SK-N-DZ (cell line): ENCODE data around the gene GAPDH.

Experiments used
- DNase-seq: peaks from one replicate; pipeline ENCODE4 v3.0.0-alpha.2; 2015; ENCODE audit warnings: low spot score

Gene GAPDH

DNA sequence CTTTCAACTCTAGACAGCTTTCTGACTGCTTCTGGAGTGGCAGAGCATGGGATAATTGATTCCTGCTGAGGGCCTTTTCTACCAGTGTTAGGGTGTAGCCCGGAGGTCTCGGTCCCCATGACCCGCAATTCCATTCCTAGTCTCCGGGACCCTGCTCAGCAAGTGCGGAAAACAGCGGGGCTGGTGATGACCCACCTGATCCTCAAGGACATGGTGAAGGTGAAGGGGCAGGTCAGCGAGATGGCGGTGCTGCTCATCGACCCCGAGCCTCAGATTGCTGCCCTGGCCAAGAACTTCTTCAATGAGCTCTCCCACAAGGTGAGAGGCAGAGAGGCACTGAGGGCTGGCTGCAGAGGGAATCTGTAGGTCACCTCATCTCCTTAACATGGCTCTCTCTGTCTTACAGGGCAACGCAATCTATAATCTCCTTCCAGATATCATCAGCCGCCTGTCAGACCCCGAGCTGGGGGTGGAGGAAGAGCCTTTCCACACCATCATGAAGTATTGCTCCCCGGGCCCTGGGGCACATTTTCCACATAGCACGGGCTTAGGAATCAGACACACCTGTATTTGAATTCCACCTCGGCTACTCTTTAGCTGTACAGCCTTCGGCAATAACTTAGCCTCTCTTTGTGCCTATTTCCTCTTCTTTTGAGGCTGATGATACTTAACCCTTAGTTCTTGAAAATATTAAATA, 5.6 kb upstream of the GAPDH start:
- no peak for DNase-seq

- DNase-seq, result no peak
Measured at GRCh38 chr12:6529291-6529737, 5.0 kb upstream of the GAPDH start.

DNA sequence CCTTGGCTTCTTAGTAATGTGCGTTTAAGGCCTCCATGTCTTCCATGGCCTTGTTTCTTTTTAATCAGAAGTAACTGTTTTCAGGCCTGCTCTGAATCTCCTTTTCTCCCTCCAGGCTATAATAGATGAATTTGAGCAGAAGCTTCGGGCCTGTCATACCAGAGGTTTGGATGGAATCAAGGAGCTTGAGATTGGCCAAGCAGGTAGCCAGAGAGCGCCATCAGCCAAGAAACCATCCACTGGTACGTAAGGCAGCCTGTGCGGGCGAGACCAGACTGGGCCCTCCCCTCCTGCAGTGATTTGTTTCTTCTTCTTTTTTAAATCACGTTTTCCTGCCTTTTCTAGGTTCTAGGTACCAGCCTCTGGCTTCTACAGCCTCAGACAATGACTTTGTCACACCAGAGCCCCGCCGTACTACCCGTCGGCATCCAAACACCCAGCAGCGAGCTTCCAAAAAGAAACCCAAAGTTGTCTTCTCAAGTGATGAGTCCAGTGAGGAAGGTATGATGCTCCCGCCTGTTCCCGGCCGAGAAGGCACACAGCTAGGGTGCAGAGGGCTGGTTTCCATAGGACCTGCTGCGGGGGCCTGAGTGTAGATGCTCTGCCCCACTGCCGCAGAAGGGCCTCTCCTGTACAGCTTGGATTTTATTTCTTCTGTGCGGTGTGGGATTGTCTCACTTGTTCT, 3.6 kb upstream of the GAPDH start:
- DNase-seq, result no peak

- peak; percentile 83 for DNase-seq
Measured at GRCh38 chr12:6532051-6532926, 2.0 kb upstream of the GAPDH start.

DNA sequence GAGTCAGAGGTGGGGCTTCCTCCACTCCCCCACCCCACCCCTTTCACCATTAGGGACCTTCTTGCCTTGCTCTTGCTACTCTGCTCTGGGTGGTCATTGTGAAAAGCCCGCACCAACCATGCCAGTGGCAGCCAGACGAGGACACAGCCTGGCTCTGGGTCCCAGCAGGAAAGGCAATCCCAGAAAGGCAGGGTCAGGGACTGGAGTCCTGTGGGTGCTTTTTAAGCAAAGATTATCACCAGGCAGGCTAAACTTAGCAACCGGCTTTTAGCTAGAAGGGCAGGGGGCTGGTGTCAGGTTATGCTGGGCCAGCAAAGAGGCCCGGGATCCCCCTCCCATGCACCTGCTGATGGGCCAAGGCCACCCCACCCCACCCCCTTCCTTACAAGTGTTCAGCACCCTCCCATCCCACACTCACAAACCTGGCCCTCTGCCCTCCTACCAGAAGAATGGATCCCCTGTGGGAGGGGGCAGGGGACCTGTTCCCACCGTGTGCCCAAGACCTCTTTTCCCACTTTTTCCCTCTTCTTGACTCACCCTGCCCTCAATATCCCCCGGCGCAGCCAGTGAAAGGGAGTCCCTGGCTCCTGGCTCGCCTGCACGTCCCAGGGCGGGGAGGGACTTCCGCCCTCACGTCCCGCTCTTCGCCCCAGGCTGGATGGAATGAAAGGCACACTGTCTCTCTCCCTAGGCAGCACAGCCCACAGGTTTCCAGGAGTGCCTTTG, 1.2 kb upstream of the GAPDH start:
- DNase-seq, result no peak

- peak; percentile 90 for DNase-seq
Measured at GRCh38 chr12:6533653-6533922, 729 bp upstream of the GAPDH start.

- no peak for DNase-seq
Measured at GRCh38 chr12:6534695-6534944, 303 bp downstream of the GAPDH start.

DNA sequence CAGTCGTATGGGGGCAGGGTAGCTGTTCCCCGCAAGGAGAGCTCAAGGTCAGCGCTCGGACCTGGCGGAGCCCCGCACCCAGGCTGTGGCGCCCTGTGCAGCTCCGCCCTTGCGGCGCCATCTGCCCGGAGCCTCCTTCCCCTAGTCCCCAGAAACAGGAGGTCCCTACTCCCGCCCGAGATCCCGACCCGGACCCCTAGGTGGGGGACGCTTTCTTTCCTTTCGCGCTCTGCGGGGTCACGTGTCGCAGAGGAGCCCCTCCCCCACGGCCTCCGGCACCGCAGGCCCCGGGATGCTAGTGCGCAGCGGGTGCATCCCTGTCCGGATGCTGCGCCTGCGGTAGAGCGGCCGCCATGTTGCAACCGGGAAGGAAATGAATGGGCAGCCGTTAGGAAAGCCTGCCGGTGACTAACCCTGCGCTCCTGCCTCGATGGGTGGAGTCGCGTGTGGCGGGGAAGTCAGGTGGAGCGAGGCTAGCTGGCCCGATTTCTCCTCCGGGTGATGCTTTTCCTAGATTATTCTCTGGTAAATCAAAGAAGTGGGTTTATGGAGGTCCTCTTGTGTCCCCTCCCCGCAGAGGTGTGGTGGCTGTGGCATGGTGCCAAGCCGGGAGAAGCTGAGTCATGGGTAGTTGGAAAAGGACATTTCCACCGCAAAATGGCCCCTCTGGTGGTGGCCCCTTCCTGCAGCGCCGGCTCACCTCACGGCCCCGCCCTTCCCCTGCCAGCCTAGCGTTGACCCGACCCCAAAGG, 804 bp downstream of the GAPDH start:
- peak; percentile 79 for DNase-seq

DNA sequence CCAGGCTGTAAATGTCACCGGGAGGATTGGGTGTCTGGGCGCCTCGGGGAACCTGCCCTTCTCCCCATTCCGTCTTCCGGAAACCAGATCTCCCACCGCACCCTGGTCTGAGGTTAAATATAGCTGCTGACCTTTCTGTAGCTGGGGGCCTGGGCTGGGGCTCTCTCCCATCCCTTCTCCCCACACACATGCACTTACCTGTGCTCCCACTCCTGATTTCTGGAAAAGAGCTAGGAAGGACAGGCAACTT, 1.3 kb downstream of the GAPDH start:
- no peak for DNase-seq

- DNase-seq, result no peak
Measured at GRCh38 chr12:6535960-6536847, 1.9 kb downstream of the GAPDH start.

DNA sequence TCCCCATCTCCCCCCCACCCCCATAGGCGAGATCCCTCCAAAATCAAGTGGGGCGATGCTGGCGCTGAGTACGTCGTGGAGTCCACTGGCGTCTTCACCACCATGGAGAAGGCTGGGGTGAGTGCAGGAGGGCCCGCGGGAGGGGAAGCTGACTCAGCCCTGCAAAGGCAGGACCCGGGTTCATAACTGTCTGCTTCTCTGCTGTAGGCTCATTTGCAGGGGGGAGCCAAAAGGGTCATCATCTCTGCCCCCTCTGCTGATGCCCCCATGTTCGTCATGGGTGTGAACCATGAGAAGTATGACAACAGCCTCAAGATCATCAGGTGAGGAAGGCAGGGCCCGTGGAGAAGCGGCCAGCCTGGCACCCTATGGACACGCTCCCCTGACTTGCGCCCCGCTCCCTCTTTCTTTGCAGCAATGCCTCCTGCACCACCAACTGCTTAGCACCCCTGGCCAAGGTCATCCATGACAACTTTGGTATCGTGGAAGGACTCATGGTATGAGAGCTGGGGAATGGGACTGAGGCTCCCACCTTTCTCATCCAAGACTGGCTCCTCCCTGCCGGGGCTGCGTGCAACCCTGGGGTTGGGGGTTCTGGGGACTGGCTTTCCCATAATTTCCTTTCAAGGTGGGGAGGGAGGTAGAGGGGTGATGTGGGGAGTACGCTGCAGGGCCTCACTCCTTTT, 2.7 kb downstream of the GAPDH start:
- DNase-seq, result no peak

DNA sequence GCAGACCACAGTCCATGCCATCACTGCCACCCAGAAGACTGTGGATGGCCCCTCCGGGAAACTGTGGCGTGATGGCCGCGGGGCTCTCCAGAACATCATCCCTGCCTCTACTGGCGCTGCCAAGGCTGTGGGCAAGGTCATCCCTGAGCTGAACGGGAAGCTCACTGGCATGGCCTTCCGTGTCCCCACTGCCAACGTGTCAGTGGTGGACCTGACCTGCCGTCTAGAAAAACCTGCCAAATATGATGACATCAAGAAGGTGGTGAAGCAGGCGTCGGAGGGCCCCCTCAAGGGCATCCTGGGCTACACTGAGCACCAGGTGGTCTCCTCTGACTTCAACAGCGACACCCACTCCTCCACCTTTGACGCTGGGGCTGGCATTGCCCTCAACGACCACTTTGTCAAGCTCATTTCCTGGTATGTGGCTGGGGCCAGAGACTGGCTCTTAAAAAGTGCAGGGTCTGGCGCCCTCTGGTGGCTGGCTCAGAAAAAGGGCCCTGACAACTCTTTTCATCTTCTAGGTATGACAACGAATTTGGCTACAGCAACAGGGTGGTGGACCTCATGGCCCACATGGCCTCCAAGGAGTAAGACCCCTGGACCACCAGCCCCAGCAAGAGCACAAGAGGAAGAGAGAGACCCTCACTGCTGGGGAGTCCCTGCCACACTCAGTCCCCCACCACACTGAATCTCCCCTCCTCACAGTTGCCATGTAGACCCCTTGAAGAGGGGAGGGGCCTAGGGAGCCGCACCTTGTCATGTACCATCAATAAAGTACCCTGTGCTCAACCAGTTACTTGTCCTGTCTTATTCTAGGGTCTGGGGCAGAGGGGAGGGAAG, 3.5 kb downstream of the GAPDH start:
- peak; percentile 89 for DNase-seq

GRCh38 chr12:6538420-6539313, 4.3 kb downstream of the GAPDH start:
- DNase-seq, result peak; percentile 49

DNA sequence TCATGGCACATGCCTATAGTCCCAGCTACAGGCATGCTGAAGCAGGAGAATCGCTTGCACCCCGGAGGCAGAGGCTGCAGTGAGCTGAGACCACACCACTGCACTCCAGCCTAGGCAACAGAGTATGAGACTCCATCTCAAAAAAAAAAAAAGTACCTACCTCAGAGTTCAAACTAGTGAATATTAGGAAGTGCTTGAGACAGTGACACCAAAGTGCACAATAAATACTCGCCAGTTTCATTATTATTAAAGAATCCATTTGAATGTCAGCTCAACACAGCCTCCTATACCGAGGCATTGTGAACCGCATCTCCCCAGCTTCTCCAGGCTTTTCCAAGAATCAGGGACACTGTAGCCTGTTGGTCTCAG, 5.0 kb downstream of the GAPDH start:
- no peak for DNase-seq

DNA sequence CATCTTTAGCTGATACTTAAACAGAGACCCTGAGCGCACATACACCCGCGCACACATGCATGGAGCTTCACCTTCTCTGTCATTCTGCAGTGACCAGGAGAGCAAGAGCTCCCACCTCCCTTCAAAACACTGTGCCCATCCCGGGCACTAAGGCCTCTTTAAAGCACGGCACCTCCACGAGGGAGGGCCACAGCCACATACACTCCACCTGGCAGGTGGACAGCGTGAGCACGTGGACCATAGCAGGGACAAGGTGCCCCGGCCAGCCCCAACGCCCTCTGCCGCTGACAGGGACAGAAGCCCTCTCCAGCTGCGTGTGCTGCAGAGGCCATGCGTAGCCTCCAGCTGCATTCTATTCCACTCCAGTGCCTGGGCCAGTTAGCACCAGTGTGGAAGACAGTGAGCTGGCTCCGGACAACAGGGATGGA, 5.4 kb downstream of the GAPDH start:
- DNase-seq, result peak; percentile 50

DNA sequence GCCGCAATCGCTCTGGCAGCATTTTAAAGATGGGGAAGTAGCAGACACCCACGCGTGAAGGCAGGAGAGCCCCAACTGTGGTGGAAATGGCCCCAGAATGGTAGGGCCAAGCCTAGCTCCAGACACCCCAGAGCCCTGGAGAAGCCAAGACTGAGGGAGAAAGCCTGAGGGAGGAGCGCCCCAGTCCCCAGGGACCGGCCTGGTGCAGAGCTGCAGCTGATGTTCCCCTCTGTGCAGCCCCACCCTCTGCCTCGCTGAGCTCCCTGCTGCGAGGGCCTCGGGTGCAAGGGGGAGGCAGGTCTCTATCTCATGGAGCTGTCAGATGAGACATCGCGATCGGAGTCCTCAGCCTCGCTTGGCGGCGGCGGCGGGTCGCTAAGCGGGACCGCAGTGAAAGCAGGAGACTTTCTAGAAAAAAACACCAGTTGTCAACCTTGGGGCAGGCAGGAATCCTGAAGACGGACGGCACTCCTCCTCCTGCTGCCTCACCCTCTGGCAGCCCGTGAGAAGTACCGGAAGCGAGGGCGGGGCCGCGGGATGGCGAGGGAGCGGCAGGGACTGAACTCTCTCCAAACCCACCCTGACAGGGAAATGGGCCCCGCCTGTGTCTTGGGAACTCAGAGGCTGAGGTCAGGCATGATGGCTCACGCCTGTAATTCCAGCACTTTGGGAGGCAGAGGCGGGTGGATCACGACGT, 6.0 kb downstream of the GAPDH start:
- DNase-seq, result peak; percentile 75

DNA sequence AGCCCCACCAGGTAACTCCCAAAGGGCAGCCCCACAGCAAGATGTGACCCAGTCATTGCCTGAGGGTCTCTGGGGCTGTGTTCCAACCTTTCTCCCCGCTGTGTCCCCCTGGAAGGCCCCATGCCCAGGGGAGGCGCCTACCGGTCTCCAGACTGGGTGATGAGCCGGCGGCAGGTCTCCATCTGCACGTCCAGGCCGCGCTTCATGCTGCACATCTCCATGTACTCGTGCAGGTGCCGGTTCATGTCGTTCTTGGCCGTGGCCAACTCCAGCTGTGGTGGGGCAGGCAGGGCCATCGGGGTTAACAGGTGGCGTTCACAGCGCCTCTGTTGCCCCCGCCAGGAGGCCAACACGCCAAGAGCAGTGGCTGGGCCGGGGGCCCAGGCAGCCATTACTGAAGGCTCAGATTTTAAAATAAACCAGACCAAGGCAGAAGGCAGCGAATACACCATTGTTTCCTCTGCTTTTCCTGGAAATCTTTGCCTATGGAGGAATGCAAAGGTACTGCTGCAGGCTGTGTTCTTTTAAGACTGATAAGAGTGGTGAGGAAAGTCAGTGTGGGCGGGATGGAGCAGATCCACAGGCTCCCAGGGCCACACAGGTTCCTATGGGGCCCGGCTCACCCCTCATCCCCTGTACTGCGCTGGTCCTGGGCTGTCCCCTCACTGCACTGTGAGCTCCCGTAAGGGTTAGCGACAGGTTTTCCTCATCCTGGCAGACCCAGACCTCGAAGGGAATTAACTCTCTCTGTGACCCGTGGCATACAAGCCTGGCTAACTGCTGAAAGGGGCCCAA, 7.3 kb downstream of the GAPDH start:
- no peak for DNase-seq
